ENCODE measurements around the gene PDZRN3.
"Not testable (repeated sequence)": the region's sequence is repeated elsewhere in the genome, so short reads cannot be mapped to it uniquely, and the experiment has no call there.

Gene PDZRN3

DNA sequence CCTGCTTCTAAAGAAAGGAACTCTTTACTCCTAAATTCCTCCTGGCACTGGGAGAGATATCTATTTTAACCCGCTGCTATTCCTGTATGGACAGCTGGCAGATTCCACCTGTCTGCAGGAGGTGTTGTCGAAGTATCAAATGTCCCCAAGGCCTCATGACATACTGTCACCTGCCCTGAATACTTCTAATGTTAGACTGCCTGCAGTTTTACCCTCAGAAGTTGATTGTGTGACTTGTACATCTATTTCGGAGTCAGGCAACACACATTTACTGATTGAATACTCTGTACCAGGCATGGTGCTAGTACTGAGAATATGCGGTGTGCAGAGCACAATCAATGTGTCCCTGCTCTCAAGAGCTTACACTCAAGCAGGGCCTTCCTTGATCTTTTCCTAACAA lies 38.6 kb downstream of the PDZRN3 start:
- DNase-seq, result no peak

GRCh38 chr3:73584873-73585272 lies 39.9 kb downstream of the PDZRN3 start:
- no peak for DNase-seq

- DNase-seq, result no peak
These were observed 42.2 kb downstream of the PDZRN3 start for GRCh38 chr3:73582535-73582934.

DNA sequence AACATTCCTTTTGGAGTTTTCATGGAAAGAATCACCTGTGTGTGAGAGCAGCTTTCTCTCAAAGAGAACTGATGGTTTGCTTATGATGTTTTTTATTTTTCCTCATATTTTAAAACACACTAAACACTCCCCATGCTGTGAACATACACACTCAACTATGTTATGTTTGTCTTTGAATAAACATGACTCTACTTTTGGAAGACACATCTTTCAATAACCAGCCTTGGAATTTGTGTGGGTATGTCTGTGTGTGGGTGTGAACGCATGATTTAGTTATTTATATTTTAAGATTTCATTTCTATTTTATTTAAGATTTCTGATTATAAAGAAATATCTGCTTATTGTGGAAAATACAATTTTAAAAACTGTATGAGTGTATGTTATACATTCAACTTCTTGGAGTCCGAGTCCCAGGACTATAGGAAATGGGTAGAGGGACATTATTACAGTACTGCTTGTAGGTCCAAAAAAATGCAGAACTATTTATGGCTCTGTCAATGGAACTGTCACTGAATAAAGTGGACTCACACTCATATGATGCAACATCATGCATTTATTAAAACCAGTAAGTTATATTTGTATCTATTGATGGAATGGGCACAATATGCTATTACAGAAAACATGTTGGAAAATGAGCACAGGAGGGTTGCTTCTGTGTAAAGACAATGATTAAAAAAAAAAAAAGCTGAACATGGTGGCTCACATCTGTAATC lies 43.5 kb downstream of the PDZRN3 start:
- no peak for DNase-seq

GRCh38 chr3:73580343-73580742 lies 44.4 kb downstream of the PDZRN3 start:
- no peak for DNase-seq

DNA sequence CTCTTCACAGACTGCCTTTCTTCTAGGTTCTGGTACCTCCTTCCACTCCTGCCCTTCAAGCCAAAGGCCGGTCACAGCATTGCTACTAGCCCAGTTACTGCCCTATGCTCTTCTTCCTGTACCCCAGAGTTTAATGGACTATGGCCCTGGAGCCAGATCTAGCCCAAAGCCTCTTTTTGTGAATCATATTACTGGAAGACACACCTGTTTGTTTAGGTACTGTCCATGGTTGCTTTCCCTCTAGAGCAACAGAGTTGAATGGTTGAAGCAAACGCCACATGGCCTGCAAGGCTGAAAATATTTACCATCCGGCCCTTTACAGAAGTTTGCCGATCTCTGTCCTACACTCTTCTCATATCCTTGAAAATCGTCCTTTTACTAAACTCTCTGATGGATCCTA lies 47.0 kb downstream of the PDZRN3 start:
- no peak for DNase-seq

DNA sequence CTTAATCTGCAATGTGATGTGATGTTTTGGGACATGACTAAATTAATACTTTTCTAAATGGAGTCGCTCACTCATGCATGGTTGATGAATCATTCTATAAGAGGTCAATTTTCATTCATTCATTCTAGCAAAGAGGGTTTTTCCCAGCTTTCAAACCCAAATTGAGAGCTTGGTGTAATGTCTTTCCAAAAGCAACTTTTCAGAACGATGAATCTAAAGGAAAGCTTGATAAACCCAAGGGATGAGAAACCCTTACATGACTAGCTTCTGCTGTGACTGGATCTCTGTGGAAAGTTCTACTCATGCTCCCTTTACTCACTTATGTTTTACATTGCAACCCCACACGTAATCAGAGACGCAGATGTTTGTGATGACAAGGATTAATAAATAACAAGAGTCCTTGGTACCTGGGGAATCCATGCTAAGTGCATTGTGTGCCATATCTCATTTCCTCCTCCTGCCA lies 47.7 kb downstream of the PDZRN3 start:
- no peak for DNase-seq

DNA sequence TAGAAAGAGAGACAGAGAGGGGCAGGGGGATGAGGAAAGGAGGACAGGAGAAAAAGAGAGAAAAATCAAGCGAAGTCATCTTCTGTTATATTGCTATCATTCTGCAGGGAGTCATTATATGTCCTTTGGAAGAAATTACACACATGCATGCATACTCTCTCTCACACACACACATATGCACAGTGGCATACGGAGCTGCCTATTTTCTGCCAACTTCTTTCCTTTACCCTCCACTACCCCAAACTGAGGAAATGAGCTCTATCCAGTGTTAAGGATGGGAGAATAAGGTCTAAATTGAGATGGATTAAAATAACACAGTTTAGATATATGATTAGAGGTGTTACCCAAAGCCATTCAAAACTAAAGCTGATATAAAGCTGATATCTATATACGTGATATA lies 48.8 kb downstream of the PDZRN3 start:
- no peak for DNase-seq

DNA sequence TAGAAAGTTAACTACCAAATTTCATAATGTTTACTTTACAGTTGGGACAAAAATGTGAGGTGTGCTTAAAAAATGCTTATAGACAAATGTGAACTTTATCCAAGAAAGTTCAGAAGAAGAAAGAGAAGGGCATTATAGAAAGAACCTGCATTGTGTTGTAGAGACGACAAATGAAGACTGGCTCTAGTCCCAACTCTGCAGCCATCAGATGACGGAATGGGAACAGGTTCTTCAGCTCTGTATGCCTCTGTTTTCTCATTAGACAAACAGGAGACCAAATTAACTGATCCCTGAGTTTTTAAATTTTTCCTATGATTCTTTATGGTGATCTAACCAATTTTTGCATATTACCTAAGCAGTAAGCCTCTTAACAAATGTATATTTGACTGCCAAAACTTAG lies 49.2 kb downstream of the PDZRN3 start:
- DNase-seq, result no peak

- no peak for DNase-seq
These were observed 51.5 kb downstream of the PDZRN3 start for GRCh38 chr3:73573204-73573603.

DNA sequence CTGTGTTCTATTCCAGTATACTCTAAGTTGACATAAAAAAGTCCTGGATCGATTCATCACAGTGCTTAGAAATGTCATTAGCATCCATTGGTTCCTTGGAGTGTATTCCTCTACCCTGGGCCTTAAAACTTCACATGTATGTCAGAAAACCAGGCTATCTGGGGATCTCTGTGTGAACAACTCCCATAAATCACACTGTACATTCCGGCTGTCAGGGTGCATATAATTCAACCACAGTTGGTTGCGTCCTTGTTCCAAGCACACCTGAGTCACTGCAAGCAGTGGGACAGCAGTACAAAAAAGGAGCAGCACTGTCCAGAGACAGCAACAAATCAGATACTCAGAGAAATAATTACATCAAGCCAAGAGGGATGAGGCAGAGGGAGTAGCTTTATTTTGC lies 52.4 kb downstream of the PDZRN3 start:
- no peak for DNase-seq

DNA sequence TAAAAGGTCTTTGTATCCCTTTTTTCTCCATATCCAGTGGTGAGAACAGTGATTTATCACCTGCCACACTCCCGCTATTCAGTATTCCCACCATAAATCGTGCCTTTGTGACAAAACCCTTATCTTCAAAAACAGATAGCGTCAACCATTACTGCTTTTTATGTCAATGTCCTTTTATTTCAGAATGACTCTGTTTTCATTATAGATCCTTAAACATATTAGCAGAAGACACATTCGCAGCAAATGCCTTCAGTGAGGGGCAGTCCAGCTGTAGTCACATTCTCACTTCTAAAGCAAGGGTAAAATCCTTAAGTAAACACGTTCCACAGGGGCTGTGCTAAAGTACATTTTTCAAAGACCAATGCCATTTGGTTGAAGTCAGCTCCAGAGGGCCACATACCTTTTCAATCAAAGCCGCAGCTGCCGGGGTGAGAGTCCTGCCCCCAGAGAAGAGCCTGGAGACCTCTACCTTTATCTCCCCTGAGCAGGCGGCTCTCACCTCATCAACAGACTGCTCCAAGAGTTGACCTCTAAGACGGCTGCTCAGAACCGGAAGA lies 53.4 kb downstream of the PDZRN3 start:
- no peak for DNase-seq

GRCh38 chr3:73569246-73569760 lies 55.4 kb downstream of the PDZRN3 start:
- no peak for DNase-seq

DNA sequence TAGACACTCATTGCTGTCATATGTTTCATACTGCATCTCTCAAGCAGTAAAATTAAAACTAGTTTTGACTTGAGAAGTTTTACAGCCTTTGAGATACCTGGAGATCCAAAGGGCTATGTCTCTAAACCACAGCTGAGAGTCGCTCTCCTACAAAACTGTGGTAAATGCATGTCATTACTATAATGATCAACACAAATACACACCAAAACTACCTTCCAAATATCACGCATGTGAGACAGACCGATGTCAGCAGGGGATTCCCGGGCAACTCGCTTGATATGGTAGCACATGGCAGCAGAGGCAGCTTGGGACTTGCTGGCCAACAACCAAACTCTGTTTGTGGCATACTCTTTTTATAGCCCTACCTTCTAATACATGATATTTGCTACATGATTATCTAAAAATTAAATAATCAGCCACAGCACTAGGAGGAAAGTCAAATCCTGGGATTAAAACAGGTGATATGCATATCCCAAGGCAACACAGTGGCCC lies 56.3 kb downstream of the PDZRN3 start:
- no peak for DNase-seq

DNA sequence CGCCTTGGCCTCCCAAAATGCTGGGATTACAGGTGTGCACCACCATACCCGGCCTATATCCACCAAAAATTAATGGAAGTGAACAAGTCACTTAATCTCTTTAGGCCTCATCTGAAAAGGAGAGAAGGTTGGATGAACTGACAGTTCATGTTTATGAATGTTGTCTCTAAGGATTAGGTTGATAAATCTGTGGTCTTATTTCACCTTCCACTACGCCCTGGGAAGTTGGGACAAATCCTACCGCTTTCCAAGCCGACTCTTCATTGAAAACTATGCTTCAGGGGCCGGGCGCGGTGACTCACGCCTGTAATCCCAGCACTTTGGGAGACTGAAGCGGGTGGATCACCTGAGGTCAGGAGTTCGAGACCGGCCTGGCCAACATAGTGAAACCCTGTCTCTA lies 59.4 kb downstream of the PDZRN3 start:
- DNase-seq, result not testable (repeated sequence)

- no peak for DNase-seq
These were observed 60.7 kb downstream of the PDZRN3 start for GRCh38 chr3:73563896-73564582.

GRCh38 chr3:73561494-73561893 lies 63.2 kb downstream of the PDZRN3 start:
- DNase-seq, result no peak

- no peak for DNase-seq
These were observed 65.0 kb downstream of the PDZRN3 start for GRCh38 chr3:73559749-73560148.

DNA sequence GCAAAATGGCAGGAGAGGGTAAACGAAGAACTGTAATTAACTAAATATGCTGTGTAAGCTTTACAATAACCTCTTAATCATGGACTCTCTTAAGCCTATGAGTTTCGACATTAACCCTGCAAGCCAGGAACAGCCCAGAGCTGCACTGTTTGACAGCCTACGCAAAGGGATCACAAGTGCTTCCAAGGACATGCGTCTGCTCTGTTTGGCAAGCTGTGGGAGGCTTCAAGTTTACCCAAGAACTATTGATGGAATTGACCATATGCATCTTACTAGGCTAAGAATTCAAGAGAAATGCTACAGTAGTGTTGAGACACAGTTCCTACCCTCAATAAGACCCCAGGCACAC lies 66.0 kb downstream of the PDZRN3 start:
- no peak for DNase-seq

DNA sequence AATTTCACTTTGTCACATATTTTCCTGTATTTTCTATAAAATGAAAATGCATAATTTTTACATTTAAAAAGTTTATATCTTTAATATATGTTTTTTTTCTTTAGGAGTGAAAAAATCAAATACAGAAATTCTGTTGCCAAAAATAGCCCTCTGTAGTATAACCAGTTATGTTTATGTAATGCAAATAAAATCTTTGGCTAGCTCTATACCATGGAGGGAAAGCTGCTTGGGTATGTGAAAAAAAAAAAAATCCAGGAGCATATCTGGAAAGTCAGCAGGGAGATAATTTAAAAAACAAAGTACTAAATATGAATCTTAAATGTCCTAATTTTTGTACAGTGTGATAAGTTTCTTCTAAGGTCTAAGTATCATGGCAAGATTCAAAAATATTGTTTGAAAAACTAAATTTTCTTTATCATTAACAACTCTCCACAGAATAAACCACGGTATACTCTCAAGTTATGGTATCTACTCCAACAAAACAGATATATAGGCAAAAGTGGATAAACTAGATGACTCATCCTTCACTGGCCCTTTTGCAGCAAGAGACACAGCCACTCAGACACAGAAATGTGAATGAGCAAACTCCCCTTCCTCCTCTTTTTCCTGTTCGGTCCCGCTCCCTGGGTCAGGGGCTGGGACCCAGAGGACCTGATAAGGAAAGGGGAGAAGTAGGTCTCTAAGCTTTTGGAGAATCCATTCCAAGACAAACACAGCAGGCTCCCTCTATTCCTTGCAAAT lies 66.6 kb downstream of the PDZRN3 start:
- no peak for DNase-seq

- no peak for DNase-seq
These were observed 68.0 kb downstream of the PDZRN3 start for GRCh38 chr3:73556520-73557372.

GRCh38 chr3:73555076-73555475 lies 69.7 kb downstream of the PDZRN3 start:
- no peak for DNase-seq
